Ishikawa (cell line): ENCODE measurements around the gene COL4A4.

Experiments used
- CEBPB ChIP-seq: IDR thresholded peaks from 2 replicates; pipeline ENCODE4 v1.6.1; 2012
- CREB1 ChIP-seq: IDR thresholded peaks from 2 replicates; pipeline ENCODE4 v1.6.1; 2012; ENCODE audit warnings: low read depth
- EGR1 ChIP-seq: IDR thresholded peaks from 2 replicates; pipeline ENCODE4 v1.6.1; 2012
- EP300 ChIP-seq: IDR thresholded peaks from 2 replicates; pipeline ENCODE4 v1.6.1; 2012; ENCODE audit warnings: borderline replicate concordance
- FOXM1 ChIP-seq: IDR thresholded peaks from 2 replicates; pipeline ENCODE4 v1.6.1; 2012; ENCODE audit warnings: low read depth, borderline replicate concordance
- MAX ChIP-seq: IDR thresholded peaks from 2 replicates; pipeline ENCODE4 v1.6.1; 2012
- NFIC ChIP-seq: IDR thresholded peaks from 2 replicates; pipeline ENCODE4 v1.6.1; 2012
- RAD21 ChIP-seq: IDR thresholded peaks from 2 replicates; pipeline ENCODE4 v1.6.1; 2012; ENCODE audit warnings: low read depth
- REST ChIP-seq: IDR thresholded peaks from 2 replicates; pipeline ENCODE4 v1.6.1; 2012; ENCODE audit warnings: low read depth, mild to moderate bottlenecking
- TAF1 ChIP-seq: IDR thresholded peaks from 2 replicates; pipeline ENCODE4 v1.6.1; 2012; ENCODE audit warnings: low read depth, mild to moderate bottlenecking
- TCF12 ChIP-seq: IDR thresholded peaks from 2 replicates; pipeline ENCODE4 v1.6.1; 2012; ENCODE audit warnings: low read depth
- TEAD4 ChIP-seq: IDR thresholded peaks from 2 replicates; pipeline ENCODE4 v1.6.1; 2012
- USF1 ChIP-seq: IDR thresholded peaks from 2 replicates; pipeline ENCODE4 v1.6.1; 2012
- YY1 ChIP-seq: IDR thresholded peaks from 2 replicates; pipeline ENCODE4 v1.6.1; 2012; ENCODE audit warnings: low read depth
- ZBTB7A ChIP-seq: IDR thresholded peaks from 2 replicates; pipeline ENCODE4 v1.6.1; 2012; ENCODE audit warnings: low read depth

The COL4A4 gene

GRCh38 chr2:227182765-227183164 lies 18.8 kb upstream of the COL4A4 start:
- no peak for TF ChIP-seq NFIC
- TF ChIP-seq CEBPB: no peak
- TF ChIP-seq RAD21: no peak
- no peak for TF ChIP-seq TAF1
- TF ChIP-seq TEAD4: no peak
- TF ChIP-seq EGR1: no peak
- TF ChIP-seq CREB1: no peak
- TF ChIP-seq FOXM1: no peak
- no peak for TF ChIP-seq USF1
- TF ChIP-seq MAX: no peak
- no peak for TF ChIP-seq REST
- no peak for TF ChIP-seq EP300
- no peak for TF ChIP-seq ZBTB7A
- no peak for TF ChIP-seq TCF12
- no peak for TF ChIP-seq YY1

GRCh38 chr2:227180770-227181169 lies 16.8 kb upstream of the COL4A4 start:
- TF ChIP-seq TAF1 (no peak), TCF12 (no peak), ZBTB7A (no peak), USF1 (no peak), NFIC (no peak), EP300 (no peak), EGR1 (no peak), TEAD4 (no peak), REST (no peak), YY1 (no peak), CREB1 (no peak), RAD21 (no peak), CEBPB (no peak)

- TF ChIP-seq YY1 (no peak), TCF12 (no peak), TEAD4 (no peak), CEBPB (no peak), FOXM1 (no peak), CREB1 (no peak)
These were observed 16.1 kb upstream of the COL4A4 start for GRCh38 chr2:227179988-227180685.

- TF ChIP-seq RAD21 (no peak), CREB1 (no peak), CEBPB (no peak), TEAD4 (no peak), FOXM1 (no peak), ZBTB7A (no peak), EGR1 (no peak)
These were observed 13.8 kb upstream of the COL4A4 start for GRCh38 chr2:227177592-227178336.

- no peak for TF ChIP-seq TEAD4
- TF ChIP-seq REST: no peak
- TF ChIP-seq TAF1: no peak
- TF ChIP-seq RAD21: no peak
- TF ChIP-seq ZBTB7A: peak; percentile 92
- TF ChIP-seq USF1: no peak
- TF ChIP-seq NFIC: no peak
These were observed 822 bp upstream of the COL4A4 start for GRCh38 chr2:227164763-227165291.
